CMK (cell line): ENCODE results near the gene ANAPC13.

Source experiments
- DNase-seq: peaks from one replicate; pipeline ENCODE4 v3.0.0-alpha.2; 2010; ENCODE audit warnings: low read depth

ANAPC13 gene

DNA sequence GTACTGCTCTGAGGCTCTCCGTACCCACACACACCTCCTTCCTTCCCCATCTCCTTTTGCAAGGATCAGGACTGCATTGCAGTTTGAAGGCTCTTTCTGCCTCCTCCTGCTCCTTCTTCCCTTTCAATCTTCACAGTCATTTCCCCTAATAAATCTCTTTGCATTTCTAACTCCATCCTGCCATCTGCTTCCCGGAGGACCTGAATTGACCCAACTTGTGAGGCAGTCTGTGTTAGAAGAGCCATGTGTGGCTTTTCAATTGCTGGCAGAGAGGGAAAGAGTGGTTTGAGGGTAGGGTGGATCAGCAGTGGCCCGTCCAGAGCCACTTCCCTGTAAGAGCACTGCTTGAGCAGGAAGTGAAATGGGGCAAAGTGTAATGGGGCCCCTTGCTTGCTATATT, 35.8 kb downstream of the ANAPC13 start:
- DNase-seq, result no peak

DNA sequence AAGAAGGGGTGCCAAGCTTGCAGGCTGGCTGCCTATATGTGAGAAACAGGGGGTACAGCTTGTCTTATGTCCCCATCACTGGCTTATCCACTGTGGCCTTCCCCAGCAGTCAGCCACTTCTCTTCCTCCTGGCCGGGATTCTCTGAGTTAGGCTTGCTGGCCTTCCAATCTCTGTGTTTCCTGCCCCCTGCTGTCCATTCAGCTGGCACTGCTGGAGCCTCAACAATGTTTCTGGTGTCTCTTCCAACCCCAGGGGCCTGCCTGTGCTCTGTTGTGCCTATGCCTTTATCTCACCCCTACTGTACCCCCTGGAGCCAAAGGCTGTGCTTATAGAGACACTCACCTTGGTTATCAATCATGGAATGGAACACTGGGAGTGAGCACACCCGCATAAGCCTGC, 36.5 kb downstream of the ANAPC13 start:
- DNase-seq, result no peak

- DNase-seq, result no peak
These were observed 37.1 kb downstream of the ANAPC13 start for GRCh38 chr3:134448664-134449063.

GRCh38 chr3:134447351-134447750, 38.4 kb downstream of the ANAPC13 start:
- no peak for DNase-seq

GRCh38 chr3:134446800-134447199, 39.0 kb downstream of the ANAPC13 start:
- DNase-seq, result no peak

GRCh38 chr3:134445636-134446035, 40.1 kb downstream of the ANAPC13 start:
- no peak for DNase-seq

DNA sequence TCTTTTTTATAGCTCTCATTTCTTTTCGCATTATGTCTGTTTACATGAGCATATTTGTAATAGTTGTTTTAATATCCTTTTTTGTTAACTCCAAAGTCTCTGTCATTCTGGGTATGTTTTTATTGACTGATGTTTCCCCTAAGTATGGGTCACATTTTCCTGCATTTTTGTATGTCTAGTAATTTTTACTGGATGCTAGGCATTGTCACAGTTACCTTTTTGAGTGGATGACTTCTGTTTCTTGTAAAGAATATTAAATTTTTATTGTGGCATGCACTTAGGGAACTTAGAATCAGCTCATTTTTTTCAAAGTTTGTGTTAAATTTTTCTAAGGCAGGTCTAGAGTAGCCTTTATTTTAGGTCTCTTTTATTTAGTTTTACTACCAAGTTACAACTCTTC, 40.7 kb downstream of the ANAPC13 start:
- DNase-seq, result no peak

DNA sequence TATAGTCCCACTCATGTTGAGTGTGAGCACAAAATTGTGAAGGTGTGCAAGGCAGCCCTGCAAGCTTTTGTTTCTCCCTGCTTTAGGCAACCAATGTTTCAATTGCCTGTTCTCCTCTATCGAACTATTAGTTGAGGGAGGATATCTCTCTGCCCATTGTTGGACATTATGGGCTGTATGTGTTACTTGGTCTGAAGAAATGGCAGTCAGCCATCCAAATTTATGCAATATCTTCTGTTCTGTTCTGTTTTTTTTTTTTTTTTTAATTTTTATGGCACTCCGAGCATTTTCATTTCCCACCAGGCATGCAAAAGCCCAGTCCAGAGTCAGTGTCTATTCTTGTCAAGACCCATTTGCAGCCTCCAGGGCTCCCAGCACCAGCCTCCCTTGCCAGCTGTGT, 44.0 kb downstream of the ANAPC13 start:
- no peak for DNase-seq

- DNase-seq, result no peak
These were observed 44.5 kb downstream of the ANAPC13 start for GRCh38 chr3:134441321-134441720.

- DNase-seq, result no peak
These were observed 48.5 kb downstream of the ANAPC13 start for GRCh38 chr3:134437211-134437752.

- DNase-seq, result no peak
These were observed 53.5 kb downstream of the ANAPC13 start for GRCh38 chr3:134432236-134432635.

- DNase-seq, result no peak
These were observed 54.8 kb downstream of the ANAPC13 start for GRCh38 chr3:134430950-134431445.

GRCh38 chr3:134430174-134430573, 55.6 kb downstream of the ANAPC13 start:
- no peak for DNase-seq

DNA sequence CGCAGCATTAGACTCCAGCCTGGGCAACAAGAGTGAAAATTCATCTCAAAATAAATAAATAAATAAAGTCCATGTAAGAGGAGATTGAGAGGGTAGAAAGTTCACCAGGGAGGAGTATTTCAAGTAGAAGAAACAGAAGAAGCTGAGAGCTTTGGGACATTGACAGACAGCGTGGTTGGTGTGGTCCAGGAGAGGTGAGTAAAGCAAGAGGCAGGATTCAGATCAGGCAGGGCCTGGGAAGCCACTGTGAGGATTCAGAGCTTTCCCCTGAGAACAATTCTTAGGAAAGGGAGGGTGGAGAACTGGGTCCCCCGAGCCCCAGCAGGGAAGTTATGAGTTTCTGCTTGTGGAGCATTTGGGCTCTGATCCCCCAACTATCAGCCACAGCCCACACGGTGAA, 57.4 kb downstream of the ANAPC13 start:
- no peak for DNase-seq
